TTC549 (cell line): ENCODE results near the gene PCDHGB3.
"Not testable (repeated sequence)": the region's sequence is repeated elsewhere in the genome, so short reads cannot be mapped to it uniquely, and the experiment has no call there.

ENCODE experiments used
- FAIRE-seq: peaks from 2 replicates; lab custom pipeline; 2012; peaks lifted over from hg19 to GRCh38; lab: Jason Lieb, UNC

Gene PCDHGB3

DNA sequence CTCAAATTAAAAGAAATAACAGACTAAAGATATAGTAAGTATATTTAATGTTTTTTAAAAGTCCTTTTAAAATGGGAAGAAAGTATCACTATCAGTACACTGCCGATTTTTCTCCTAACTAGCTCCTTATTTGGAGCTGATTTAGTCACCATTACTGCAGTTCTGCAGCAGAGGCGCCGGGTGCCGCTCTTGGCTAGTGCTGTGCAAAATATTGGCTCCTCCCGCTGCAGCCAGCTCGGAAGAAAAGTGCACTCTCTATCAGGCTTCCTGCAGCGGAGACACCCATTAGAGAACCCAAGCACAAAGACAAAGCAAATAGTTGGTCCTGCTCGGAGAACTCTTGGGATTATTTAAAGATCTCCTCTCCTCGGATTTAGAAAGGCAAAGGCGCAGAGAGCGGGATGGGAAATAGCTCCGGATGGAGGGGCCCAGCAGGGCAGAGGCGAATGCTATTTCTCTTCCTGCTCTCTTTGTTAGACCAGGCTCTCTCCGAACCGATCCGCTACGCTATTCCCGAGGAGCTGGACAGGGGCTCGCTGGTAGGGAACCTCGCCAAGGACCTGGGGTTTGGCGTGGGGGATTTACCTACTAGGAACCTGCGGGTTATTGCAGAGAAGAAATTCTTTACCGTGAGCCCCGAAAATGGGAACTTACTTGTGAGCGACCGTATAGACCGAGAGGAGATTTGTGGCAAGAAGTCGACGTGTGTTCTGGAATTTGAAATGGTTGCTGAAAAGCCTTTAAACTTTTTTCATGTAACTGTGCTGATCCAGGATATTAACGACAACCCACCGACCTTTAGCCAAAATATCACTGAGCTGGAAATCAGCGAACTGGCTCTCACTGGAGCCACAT is at the start of gene PCDHGB3:
Gene PCDHGB3 (plus strand): TSS at position 249 of the 855 bp plus-strand sequence. CDS start 153 bp downstream, at position 402.
- no peak for FAIRE-seq

DNA sequence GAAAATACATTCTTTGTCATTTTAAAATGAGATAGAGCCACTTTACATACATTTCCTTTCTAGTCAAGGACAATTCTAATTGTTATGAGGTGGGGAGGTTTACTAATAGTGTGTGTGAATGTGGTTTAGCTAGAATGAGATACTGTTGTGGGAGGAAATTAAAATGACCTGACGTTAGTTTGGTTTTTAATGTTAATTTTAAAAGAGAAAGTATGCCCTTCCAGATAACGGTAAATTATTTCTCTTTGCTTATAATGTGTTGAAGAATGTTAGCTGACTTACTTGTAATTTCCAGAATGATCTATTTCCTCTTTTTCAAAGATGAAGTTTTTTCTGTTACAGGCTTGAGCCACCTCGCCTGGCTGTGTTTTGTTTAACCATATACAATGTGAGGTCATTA is 47.8 kb upstream of the PCDHGB3 start:
- no peak for FAIRE-seq

DNA sequence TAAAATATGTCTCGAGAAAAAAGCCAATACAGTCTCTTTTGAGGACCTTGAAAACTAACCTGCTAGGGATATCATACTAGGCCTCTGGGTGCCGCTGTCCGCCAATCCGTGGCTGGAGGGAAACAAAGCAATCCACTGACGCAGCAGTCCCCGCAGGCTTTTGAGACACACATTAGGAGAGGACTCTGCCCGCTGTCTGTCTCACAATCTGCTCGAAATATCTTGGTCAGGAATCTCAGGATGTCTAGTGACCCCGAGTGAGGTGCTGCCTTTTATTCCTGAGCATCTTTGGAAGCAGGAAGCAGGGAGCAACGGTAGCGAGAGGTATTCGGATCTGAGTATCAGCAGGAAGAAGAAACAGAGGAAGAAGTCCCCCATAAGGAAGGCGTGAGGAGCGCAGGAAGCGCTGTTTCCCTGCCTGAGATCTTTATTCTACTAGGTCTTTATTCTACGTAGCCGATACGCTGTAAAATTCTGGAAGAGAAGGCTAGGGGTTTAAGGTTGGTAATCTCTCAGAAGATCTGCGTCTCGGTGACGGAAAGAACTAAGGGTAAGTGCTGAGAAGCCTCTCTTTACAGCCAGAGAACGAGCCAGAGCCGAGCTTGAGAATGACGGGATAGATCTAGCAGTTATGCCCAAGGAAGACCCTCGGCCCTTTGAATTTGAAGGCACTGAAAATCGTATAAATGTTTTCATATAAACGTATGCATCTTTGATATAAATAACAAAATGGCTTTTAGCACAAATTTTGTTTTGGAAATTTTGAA is 43.8 kb upstream of the PCDHGB3 start:
- FAIRE-seq: no peak

DNA sequence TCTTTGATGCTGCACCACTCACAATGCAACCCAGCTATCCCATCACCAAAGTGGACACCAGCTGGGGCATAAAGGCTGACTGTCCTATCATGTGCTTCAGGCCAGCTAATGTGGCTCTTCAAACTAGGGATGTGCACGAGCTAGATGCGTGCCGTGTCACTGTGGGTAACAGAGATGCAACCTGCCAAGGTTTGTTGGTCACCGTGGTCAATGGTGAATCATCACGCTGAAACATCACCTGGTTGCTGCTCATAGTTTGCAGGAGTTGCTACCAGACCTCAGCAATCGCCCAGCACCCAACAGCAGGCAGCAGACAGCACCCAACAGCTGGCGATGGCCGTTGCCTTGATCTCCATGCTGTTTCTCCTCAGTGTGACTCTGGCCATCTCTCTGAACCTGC is 41.8 kb upstream of the PCDHGB3 start:
- no peak for FAIRE-seq

DNA sequence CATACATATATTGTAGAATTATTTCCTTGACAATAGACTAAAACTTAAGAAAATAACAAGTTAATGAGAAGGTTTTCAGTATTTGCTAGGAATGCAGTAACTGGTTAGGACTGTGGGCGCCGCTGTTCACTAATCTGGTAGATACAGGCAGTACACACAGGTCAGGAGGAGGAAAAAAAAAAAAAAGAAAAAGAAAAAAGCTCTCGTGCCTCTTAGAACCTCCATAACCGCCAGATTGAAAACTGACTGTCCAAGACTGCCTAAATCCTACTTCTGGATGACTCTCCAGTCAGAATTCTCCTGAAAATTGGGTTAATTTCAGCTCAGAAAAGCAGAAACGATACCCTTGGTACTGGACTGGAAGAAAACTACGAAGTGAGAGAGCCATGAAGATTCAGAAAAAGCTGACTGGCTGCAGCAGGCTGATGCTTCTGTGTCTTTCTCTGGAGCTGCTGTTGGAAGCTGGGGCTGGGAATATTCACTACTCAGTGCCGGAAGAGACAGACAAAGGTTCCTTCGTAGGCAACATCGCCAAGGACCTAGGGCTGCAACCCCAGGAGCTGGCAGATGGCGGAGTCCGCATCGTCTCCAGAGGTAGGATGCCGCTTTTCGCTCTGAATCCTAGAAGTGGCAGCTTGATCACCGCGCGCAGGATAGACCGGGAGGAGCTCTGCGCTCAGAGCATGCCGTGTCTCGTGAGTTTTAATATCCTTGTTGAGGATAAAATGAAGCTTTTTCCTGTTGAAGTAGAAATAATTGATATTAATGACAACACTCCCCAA is 39.6 kb upstream of the PCDHGB3 start, which contains the start of gene PCDHGA1:
Gene PCDHGA1 (plus strand): TSS at position 216 of the 782 bp plus-strand sequence.
- FAIRE-seq: no peak

DNA sequence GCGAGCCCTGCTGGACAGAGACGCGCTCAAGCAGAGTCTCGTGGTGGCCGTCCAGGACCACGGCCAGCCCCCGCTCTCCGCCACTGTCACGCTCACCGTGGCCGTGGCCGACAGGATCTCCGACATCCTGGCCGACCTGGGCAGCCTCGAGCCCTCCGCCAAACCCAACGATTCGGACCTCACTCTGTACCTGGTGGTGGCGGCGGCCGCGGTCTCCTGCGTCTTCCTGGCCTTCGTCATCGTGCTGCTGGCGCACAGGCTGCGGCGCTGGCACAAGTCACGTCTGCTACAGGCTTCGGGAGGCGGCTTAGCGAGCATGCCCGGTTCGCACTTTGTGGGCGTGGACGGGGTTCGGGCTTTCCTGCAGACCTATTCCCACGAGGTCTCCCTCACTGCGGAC is 37.5 kb upstream of the PCDHGB3 start:
- FAIRE-seq: not testable (repeated sequence)

DNA sequence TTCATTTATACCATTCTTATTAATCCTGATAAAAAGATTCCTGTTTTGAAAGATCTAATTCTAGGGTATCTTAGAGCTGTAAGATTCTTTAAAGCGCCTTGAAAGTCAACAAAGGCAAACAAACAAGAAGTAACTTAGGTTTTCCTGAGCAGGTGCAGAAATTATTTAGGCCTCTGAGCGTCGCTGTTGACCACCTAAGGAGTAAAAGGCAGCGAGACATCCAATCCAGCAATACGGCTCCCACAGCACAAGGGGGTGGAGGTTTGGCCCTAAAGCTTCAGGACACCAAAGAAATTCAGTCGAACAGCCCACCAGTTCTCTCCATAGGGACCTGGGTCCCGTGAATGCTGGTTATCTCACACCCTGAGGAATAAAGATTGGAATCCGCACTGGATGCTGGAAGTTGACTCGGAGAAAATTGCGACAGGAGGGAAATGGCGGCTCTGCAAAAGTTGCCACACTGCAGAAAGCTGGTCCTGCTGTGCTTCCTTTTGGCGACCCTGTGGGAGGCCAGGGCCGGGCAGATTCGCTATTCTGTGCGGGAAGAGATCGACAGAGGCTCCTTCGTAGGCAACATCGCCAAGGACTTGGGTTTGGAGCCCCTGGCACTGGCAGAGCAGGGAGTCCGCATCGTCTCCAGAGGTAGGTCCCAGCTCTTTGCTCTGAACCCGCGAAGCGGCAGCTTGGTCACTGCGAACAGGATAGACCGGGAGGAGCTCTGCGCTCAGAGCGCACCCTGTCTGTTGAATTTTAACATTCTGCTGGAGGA is 31.3 kb upstream of the PCDHGB3 start, which contains the start of gene PCDHGA2:
Gene PCDHGA2 (plus strand): TSS at position 223 of the 769 bp plus-strand sequence.
- no peak for FAIRE-seq

DNA sequence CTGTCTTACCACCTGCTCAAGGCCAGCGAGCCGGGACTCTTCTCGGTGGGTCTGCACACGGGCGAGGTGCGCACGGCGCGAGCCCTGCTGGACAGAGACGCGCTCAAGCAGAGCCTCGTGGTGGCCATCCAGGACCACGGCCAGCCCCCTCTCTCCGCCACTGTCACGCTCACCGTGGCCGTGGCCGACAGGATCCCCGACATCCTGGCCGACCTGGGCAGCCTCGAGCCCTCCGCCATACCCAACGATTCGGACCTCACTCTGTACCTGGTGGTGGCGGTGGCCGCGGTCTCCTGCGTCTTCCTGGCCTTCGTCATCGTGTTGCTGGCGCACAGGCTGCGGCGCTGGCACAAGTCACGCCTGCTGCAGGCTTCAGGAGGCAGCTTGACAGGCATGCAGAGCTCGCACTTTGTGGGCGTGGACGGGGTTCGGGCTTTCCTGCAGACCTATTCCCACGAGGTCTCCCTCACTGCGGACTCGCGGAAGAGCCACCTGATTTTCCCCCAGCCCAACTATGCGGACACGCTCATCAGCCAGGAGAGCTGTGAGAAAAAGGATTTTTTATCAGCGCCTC is 29.2 kb upstream of the PCDHGB3 start:
- FAIRE-seq: not testable (repeated sequence)

DNA sequence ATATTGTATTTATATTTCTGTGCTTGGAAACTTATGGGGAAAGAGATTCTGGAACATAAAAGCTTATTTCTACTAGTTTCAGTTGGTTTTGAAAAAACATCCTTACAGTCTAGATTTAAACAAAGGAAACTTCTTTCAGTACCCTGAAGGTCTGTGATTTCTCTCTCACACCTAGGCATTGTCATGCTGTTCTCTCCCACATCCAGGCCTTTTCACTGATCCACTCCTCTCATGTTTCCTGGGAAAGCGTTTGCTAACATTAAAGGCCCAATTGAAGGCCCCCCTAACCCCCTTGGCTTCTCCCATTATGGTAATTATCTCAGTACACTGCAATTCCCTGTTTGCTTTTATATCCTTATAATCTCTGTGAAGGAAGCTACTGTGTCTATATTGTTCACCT is 27.3 kb upstream of the PCDHGB3 start:
- no peak for FAIRE-seq

DNA sequence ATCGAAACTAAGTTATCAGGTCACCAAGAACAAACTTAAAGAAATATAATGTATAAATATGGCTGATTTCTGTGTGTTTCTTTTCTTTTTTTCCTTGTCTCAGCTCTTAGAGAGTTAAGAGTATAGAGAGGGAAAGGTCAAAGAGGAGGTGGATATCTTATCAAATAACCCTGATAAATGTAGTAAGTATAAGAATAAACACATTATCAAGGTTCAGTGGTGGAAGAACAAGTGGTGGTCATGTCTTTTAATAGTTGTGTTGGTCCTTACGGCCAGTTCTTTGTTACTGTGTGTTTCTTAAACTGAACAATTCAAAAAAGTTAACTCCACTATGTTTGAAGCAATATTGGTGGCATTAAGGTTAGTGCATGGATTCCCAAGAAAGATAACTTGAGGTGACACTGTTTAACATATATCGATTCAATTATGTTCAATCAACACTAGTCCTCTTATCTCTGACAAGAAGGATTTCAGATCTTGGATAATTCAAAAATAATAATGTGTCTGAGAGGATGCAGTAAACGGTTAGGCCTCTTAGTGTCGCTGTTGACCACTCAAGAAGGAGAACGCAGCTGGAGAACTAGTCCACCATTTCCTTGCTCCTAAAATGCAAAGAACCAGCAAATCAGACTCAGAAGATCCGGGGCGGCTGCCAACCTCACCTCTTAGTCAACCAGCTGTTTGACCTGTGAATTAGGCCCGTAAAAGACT is 26.6 kb upstream of the PCDHGB3 start, which contains the start of gene PCDHGA3:
Gene PCDHGA3 (plus strand): TSS at position 588 of the 711 bp plus-strand sequence. CDS start 205 bp downstream, outside the sequence.
- FAIRE-seq: no peak

DNA sequence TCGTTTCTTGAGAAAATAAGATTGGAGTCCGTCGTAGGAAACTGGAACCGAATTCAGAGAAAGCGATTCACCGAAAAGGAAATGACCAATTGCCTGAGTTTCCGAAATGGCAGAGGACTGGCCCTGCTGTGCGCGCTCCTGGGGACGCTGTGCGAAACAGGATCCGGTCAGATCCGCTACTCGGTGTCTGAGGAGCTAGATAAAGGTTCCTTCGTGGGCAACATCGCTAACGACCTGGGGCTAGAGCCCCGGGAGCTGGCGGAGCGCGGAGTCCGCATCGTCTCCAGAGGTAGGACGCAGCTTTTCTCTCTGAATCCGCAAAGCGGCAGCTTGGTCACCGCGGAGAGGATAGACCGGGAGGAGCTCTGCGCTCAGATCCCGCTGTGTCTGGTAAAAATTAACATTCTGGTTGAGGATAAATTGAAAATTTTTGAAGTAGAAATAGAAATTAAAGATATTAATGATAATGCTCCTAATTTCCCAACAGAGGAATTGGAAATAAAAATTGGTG is 26.0 kb upstream of the PCDHGB3 start:
- FAIRE-seq: no peak

DNA sequence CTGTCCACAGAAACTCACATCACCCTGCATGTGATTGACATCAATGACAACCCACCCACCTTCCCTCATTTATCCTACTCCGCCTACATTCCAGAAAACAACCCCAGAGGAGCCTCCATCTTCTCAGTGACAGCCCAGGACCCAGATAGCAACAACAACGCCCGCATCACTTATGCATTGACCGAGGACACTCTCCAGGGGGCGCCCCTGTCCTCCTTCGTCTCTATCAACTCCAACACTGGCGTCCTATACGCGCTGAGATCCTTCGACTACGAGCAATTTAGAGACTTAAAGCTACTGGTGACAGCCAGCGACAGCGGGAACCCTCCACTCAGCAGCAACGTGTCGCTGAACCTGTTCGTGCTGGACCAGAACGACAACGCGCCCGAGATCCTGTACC is 24.7 kb upstream of the PCDHGB3 start:
- FAIRE-seq: no peak

DNA sequence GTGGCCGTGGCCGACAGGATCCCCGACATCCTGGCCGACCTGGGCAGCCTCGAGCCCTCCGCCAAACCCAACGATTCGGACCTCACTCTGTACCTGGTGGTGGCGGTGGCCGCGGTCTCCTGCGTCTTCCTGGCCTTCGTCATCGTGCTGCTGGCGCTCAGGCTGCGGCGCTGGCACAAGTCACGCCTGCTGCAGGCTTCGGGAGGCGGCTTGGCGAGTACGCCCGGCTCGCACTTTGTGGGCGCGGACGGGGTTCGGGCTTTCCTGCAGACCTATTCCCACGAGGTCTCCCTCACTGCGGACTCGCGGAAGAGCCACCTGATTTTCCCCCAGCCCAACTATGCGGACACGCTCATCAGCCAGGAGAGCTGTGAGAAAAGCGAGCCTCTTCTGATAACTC is 24.0 kb upstream of the PCDHGB3 start:
- not testable (repeated sequence) for FAIRE-seq

DNA sequence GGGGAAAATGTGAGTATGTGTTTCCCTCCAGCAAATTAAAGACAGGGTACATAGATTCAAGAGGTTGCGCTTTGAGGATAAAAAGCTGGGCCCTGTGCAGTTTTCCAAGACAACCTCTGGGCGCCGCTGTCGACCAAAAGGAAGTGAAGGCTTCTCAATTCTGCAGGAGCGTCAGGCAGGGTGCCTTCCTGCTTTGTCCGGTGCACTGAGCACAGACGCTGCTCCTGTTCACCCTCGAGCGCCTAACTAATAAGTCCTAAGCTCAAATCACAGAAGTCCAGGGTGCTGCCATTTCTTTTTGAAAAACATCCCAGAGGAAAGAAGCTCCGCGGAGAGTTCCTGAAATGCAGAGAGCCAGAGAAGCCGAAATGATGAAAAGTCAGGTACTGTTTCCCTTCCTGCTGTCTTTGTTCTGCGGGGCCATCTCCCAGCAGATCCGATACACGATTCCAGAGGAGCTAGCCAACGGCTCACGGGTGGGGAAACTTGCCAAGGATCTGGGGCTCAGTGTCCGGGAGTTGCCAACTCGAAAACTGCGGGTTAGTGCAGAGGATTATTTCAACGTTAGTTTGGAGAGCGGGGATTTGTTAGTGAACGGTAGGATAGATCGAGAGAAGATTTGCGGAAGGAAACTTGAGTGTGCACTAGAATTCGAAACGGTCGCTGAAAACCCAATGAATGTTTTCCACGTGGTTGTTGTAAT is 20.0 kb upstream of the PCDHGB3 start, which contains the start of gene PCDHGB1:
Gene PCDHGB1 (plus strand): TSS at position 183 of the 703 bp plus-strand sequence. CDS start 162 bp downstream, at position 345.
- no peak for FAIRE-seq

DNA sequence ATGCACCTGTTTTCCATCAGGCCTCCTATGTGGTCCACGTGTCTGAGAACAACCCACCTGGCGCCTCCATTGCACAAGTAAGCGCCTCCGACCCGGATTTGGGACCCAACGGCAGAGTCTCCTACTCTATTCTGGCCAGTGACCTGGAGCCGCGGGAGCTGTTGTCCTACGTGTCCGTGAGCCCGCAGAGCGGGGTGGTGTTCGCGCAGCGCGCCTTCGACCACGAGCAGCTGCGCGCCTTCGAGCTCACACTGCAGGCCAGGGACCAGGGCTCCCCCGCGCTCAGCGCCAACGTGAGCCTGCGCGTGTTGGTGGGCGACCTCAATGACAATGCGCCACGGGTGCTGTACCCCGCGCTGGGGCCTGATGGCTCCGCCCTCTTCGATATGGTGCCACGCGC is 18.5 kb upstream of the PCDHGB3 start:
- no peak for FAIRE-seq

DNA sequence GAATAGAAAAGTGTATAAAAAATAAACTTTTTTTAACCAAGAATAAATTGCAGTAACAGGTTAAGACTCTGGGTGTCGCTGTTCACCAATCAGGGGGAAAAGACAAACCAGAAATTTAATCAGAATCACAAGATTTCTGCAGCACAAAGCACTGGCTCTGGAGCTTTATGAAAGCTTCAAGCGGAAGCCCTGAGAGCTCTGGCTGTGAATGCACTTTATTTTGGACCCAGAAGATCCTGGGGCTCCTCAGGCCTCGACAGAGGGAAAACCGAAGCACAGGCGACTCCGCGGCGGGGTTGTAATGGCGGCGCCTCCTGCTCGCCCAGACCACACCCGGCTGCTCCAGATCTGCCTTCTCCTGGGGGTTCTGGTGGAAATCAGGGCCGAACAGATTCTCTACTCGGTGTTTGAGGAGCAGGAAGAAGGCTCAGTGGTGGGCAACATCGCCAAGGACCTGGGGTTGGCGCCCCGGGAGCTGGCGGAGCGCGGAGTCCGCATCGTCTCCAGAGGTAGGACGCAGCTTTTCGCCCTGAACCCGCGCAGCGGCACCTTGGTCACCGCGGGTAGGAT is 15.1 kb upstream of the PCDHGB3 start, which contains the start of gene PCDHGA4:
Gene PCDHGA4 (plus strand): TSS at position 122 of the 570 bp plus-strand sequence. CDS start 87 bp downstream, at position 209.
- FAIRE-seq: no peak

DNA sequence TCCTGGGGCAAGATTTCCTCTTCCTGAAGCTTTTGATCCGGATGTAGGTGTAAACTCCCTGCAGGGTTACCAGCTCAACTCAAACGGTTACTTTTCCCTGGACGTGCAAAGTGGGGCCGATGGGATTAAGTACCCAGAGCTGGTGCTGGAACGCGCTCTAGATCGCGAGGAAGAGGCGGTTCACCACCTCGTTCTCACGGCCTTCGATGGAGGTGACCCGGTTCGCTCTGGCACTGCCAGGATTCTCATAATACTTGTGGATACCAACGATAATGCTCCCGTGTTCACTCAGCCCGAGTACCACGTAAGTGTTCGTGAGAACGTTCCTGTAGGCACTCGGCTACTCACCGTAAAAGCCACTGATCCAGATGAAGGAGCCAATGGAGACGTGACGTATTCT is 14.4 kb upstream of the PCDHGB3 start:
- no peak for FAIRE-seq

DNA sequence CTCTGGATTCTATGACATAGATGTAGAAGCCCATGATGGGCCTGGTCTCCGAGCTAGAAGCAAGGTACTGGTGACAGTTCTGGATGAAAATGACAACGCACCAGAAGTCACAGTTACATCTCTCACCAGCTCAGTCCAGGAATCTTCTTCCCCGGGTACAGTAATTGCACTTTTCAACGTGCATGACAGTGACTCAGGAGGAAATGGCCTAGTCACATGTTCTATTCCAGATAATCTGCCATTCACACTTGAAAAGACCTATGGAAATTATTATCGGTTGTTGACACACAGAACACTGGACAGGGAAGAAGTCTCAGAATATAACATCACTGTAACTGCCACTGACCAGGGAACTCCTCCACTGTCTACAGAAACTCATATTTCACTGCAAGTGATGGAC is 13.9 kb upstream of the PCDHGB3 start:
- FAIRE-seq: no peak

DNA sequence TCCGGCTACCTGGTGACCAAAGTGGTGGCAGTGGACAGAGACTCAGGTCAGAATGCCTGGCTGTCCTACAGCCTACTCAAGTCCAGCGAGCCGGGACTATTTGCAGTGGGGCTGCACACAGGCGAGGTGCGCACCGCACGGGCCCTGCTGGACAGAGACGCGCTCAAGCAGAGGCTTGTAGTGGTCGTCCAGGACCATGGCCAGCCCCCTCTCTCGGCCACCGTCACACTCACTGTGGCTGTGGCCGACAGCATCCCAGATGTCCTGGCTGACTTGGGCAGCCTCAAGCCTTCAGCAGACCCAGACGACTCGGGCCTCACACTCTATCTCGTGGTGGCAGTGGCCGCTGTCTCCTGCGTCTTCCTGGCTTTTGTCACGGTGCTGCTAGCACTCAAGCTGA is 13.1 kb upstream of the PCDHGB3 start:
- FAIRE-seq: no peak
